Transverse colon (tissue), 4 donors: Measurements from ENCODE around the gene ITGBL1. TPM values are rescaled to one million over a fixed set of nuclear protein-coding genes. Genes with fewer than 3 reads are reported as not detected.

Experiments
- DNase-seq: peaks from one replicate; pipeline ENCODE4 v3.0.0-alpha.2; 2019
- H3K27ac ChIP-seq, 4 donors: fragments of 200-600 bp; sonication (generic); 2 replicates each; pipeline ENCODE4 v1.5.1; 2016 to 2018; ENCODE audit warnings: inconsistent platforms in 4 of 4
- H3K27me3 ChIP-seq: fragments of 200-600 bp; sonication (generic); 2 replicates; pipeline ENCODE4 v1.5.1; 2017; ENCODE audit warnings: inconsistent platforms
- H3K36me3 ChIP-seq, 4 donors: fragments of 200-600 bp; sonication (generic); 2 replicates each; pipeline ENCODE4 v1.5.1; 2017 to 2019; ENCODE audit warnings: inconsistent platforms in 4 of 4
- H3K4me1 ChIP-seq, 4 donors: fragments of 200-600 bp; sonication (generic); 2 replicates each; pipeline ENCODE4 v1.5.1; 2017 to 2020; ENCODE audit warnings: inconsistent platforms in 4 of 4
- H3K4me3 ChIP-seq, 4 donors: fragments of 200-600 bp; sonication (generic); 1 replicate in 1 of 4; 2 replicates in 3 of 4; pipeline versions ENCODE4 v1.5.1 to v1.6.1; 2017 to 2019; ENCODE audit warnings: inconsistent platforms in 4 of 4
- H3K9me3 ChIP-seq, 2 donors: fragments of 200-600 bp; sonication (generic); 2 replicates each; pipeline ENCODE4 v1.5.1; 2017 to 2019; ENCODE audit warnings: inconsistent platforms in 2 of 2
- CTCF ChIP-seq, 5 experiments: fragments of 200-600 bp in 3 of 5; fragments of 450-650 bp in 2 of 5; sonication (generic) in 3 of 5; IDR thresholded peaks; 1 replicate in 2 of 5; 2 replicates in 3 of 5; pipeline ENCODE4 v1.5.1; 2016 to 2017; ENCODE audit warnings: antibody characterized with exemption in 5 of 5, inconsistent platforms in 3 of 5, mild to moderate bottlenecking in 2 of 5, moderate library complexity in 1 of 5
- EP300 ChIP-seq: sonication (generic); formaldehyde crosslinking; IDR thresholded peaks from one replicate; pipeline ENCODE4 v1.6.1; 2017; ENCODE audit warnings: antibody characterized with exemption, low read depth
- POLR2A ChIP-seq: fragments of 450-650 bp; IDR thresholded peaks from one replicate; pipeline ENCODE4 v1.6.1; 2016; ENCODE audit warnings: antibody characterized with exemption, mild to moderate bottlenecking, moderate library complexity
- POLR2AphosphoS5 ChIP-seq, 3 donors: sonication (generic); formaldehyde crosslinking; IDR thresholded peaks; one replicate each; pipeline ENCODE4 v1.6.1; 2016; ENCODE audit warnings: antibody characterized with exemption in 3 of 3
- WGBS, 2 donors: methylation state at CpG; one replicate each; pipeline ENCODE4 v1.1.5; 2018; ENCODE audit warnings: low coverage in 1 of 2; 5-methylcytosine and 5-hydroxymethylcytosine counted together
- in situ Hi-C, 4 donors: fragments of 200-750 bp; cut with MboI; loops; one replicate each; pipeline versions ENCODE4 v1.15.0 to v1.15.1; 2017; ENCODE audit warnings: low sequenced_read_pairs in 3 of 4, low pct_ligation_motif_present in 1 of 4, low pct_unique_long_range_greater_than_20kb in 1 of 4
- intact Hi-C: fragments of 100-400 bp; cut with DNase I; formaldehyde crosslinking; loops from one replicate; pipeline ENCODE4 v1.15.1; 2023; ENCODE audit warnings: low total_unique reads
- total RNA-seq, 4 donors: library from RNA; depleted of rRNA; stranded (reverse); fragments of >200 nt; gene quantifications; one replicate each; pipeline ENCODE4 v1.1.0, GENCODE V29; 2016

The ITGBL1 gene
- total RNA-seq, 4 donors from 2014 or later = 0.48 to 0.80 (median 0.68) TPM; not detected in 1

- intact Hi-C loops = no loop called here
- in situ Hi-C loops = no loop called here
- H3K36me3 ChIP-seq = no peaks in the 10 kb centered on the region
- no peak overlapping the region for H3K4me3 ChIP-seq
- no peaks in the 10 kb centered on the region for H3K9me3 ChIP-seq
- TF ChIP-seq CTCF (IDR thresholded peaks at IDR 0.05) = no peak
- TF ChIP-seq POLR2AphosphoS5 (IDR thresholded peaks at IDR 0.05) = no peak
- TF ChIP-seq EP300 = no peak
- TF ChIP-seq POLR2A = no peak
- H3K27me3 ChIP-seq = no peaks in the 10 kb centered on the region
- no peak for DNase-seq
- 80% methylated on average over 4 of the region's 4 CpGs; no CpG with 5 or more reads in 1 of the 2 donors for WGBS, 2 donors
- H3K4me1 ChIP-seq = no peaks in the 10 kb centered on the region
- H3K27ac ChIP-seq = no peak overlapping the region
Measured at GRCh38 chr13:101695870-101696516, 243.5 kb downstream of the ITGBL1 start.

- intact Hi-C loops = no loop called here
- Histone ChIP-seq H3K9me3 (no peaks in the 10 kb centered on the region), H3K27me3 (no peaks in the 10 kb centered on the region), H3K27ac (no peak overlapping the region), H3K4me3 (no peak overlapping the region), H3K36me3 (no peaks in the 10 kb centered on the region), H3K4me1 (no peaks in the 10 kb centered on the region)
- TF ChIP-seq POLR2A (no peak), CTCF (IDR thresholded peaks at IDR 0.05) (no peak), POLR2AphosphoS5 (IDR thresholded peaks at IDR 0.05) (no peak), EP300 (no peak)
- in situ Hi-C loops = no loop called here
- 71 to 77% methylated on average over 3 of the region's 3 CpGs for WGBS, 2 donors
- no peak for DNase-seq
Measured at GRCh38 chr13:101697745-101698144, 245.3 kb downstream of the ITGBL1 start.

GRCh38 chr13:101698400-101698799 is 245.9 kb downstream of the ITGBL1 start:
- in situ Hi-C loops = no loop called here
- WGBS, 2 donors = 77 to 78% methylated on average over 2 of the region's 2 CpGs
- H3K9me3 ChIP-seq = no peaks in the 10 kb centered on the region
- no peak for TF ChIP-seq EP300
- TF ChIP-seq POLR2A = no peak
- no peak for TF ChIP-seq CTCF (IDR thresholded peaks at IDR 0.05)
- no peak for TF ChIP-seq POLR2AphosphoS5 (IDR thresholded peaks at IDR 0.05)
- DNase-seq = no peak
- no peaks in the 10 kb centered on the region for H3K36me3 ChIP-seq
- H3K4me1 ChIP-seq = no peaks in the 10 kb centered on the region
- H3K27me3 ChIP-seq = no peaks in the 10 kb centered on the region
- intact Hi-C loops = no loop called here
- no peak overlapping the region for H3K27ac ChIP-seq
- no peak overlapping the region for H3K4me3 ChIP-seq

- 82 to 85% methylated on average over 3 of the region's 3 CpGs for WGBS, 2 donors
Measured at GRCh38 chr13:101700598-101700997, 248.1 kb downstream of the ITGBL1 start.

More at GRCh38 chr13:101700598-101700997, 248.1 kb downstream of the ITGBL1 start:
- intact Hi-C loops = no loop called here
- H3K9me3 ChIP-seq = no peaks in the 10 kb centered on the region
- H3K4me1 ChIP-seq = no peaks in the 10 kb centered on the region
- TF ChIP-seq EP300 = no peak
- no peak for TF ChIP-seq POLR2AphosphoS5 (IDR thresholded peaks at IDR 0.05)
- no peak for TF ChIP-seq POLR2A
- no peak for TF ChIP-seq CTCF (IDR thresholded peaks at IDR 0.05)
- in situ Hi-C loops = no loop called here
- H3K4me3 ChIP-seq = no peak overlapping the region
- H3K27me3 ChIP-seq = no peaks in the 10 kb centered on the region
- no peak overlapping the region for H3K27ac ChIP-seq
- H3K36me3 ChIP-seq = no peaks in the 10 kb centered on the region
- DNase-seq = no peak
